Activated naive CD8-positive, alpha-beta T cell (primary cell): Measurements from ENCODE around the gene CENPP.
A peak's percentile ranks its signal among the peaks of the same experiment; 100 is the strongest.

ENCODE experiments used
- H3K27ac Mint-ChIP-seq: one replicate; pipeline ENCODE4 v1.8.0; 2021; ENCODE audit warnings: mixed read lengths
- H3K27me3 Mint-ChIP-seq: one replicate; pipeline ENCODE4 v1.8.0; 2021; ENCODE audit warnings: mixed read lengths
- H3K36me3 Mint-ChIP-seq: one replicate; pipeline ENCODE4 v1.8.0; 2021; ENCODE audit warnings: mixed read lengths
- H3K4me1 Mint-ChIP-seq: one replicate; pipeline ENCODE4 v1.8.0; 2021; ENCODE audit warnings: low read depth, mixed read lengths
- H3K4me3 Mint-ChIP-seq: one replicate; pipeline ENCODE4 v1.8.0; 2021; ENCODE audit warnings: mild to moderate bottlenecking, mixed read lengths
- H3K9me3 Mint-ChIP-seq: one replicate; pipeline ENCODE4 v1.8.0; 2021; ENCODE audit warnings: low read depth, mixed read lengths

Gene CENPP

GRCh38 chr9:92297611-92298010 lies 28.1 kb upstream of the CENPP start:
- Mint-ChIP-seq H3K9me3 (no peaks in the 10 kb centered on the region), H3K27ac (no peak overlapping the region), H3K4me1 (peaks cover 33% of the 10 kb centered on the region), H3K4me3 (no peak overlapping the region), H3K27me3 (no peaks in the 10 kb centered on the region), H3K36me3 (peaks cover 16% of the 10 kb centered on the region)

GRCh38 chr9:92298036-92298435 lies 27.7 kb upstream of the CENPP start:
- Mint-ChIP-seq H3K4me1 (peaks cover 29% of the 10 kb centered on the region), H3K27me3 (no peaks in the 10 kb centered on the region), H3K4me3 (no peak overlapping the region), H3K27ac (no peak overlapping the region), H3K9me3 (no peaks in the 10 kb centered on the region), H3K36me3 (peaks cover 12% of the 10 kb centered on the region)

GRCh38 chr9:92299116-92299515 lies 26.6 kb upstream of the CENPP start:
- no peak overlapping the region for H3K27ac Mint-ChIP-seq
- no peak overlapping the region for H3K4me3 Mint-ChIP-seq
- H3K9me3 Mint-ChIP-seq = no peaks in the 10 kb centered on the region
- H3K4me1 Mint-ChIP-seq = peaks cover 26% of the 10 kb centered on the region
- H3K36me3 Mint-ChIP-seq = peaks cover 12% of the 10 kb centered on the region
- H3K27me3 Mint-ChIP-seq = no peaks in the 10 kb centered on the region

- peaks cover 14% of the 10 kb centered on the region for H3K4me1 Mint-ChIP-seq
- peaks cover 15% of the 10 kb centered on the region for H3K36me3 Mint-ChIP-seq
- H3K27me3 Mint-ChIP-seq = no peaks in the 10 kb centered on the region
- no peak overlapping the region for H3K4me3 Mint-ChIP-seq
- no peak overlapping the region for H3K27ac Mint-ChIP-seq
- H3K9me3 Mint-ChIP-seq = no peaks in the 10 kb centered on the region
Observed at GRCh38 chr9:92300936-92301335, 24.8 kb upstream of the CENPP start.

GRCh38 chr9:92308893-92309292 lies 16.9 kb upstream of the CENPP start:
- Mint-ChIP-seq H3K4me1 (peaks cover 27% of the 10 kb centered on the region), H3K27ac (no peak overlapping the region), H3K36me3 (peaks cover 26% of the 10 kb centered on the region), H3K9me3 (no peaks in the 10 kb centered on the region), H3K27me3 (no peaks in the 10 kb centered on the region), H3K4me3 (no peak overlapping the region)

GRCh38 chr9:92310562-92310961 lies 15.2 kb upstream of the CENPP start:
- Mint-ChIP-seq H3K4me1 (peaks cover 36% of the 10 kb centered on the region), H3K4me3 (no peak overlapping the region), H3K36me3 (peaks cover 31% of the 10 kb centered on the region), H3K27ac (no peak overlapping the region), H3K9me3 (no peaks in the 10 kb centered on the region), H3K27me3 (no peaks in the 10 kb centered on the region)

- peaks cover 27% of the 10 kb centered on the region for H3K36me3 Mint-ChIP-seq
- H3K4me3 Mint-ChIP-seq = peak overlapping the region; percentile 42
- peaks cover 38% of the 10 kb centered on the region for H3K4me1 Mint-ChIP-seq
- no peaks in the 10 kb centered on the region for H3K9me3 Mint-ChIP-seq
- H3K27ac Mint-ChIP-seq = peak overlapping the region; percentile 69
- no peaks in the 10 kb centered on the region for H3K27me3 Mint-ChIP-seq
Observed at GRCh38 chr9:92312887-92313623, 12.7 kb upstream of the CENPP start.

- Mint-ChIP-seq H3K27me3 (no peaks in the 10 kb centered on the region), H3K9me3 (no peaks in the 10 kb centered on the region), H3K27ac (peak overlapping the region; percentile 69), H3K4me3 (peak overlapping the region; percentile 42), H3K4me1 (peaks cover 36% of the 10 kb centered on the region), H3K36me3 (peaks cover 29% of the 10 kb centered on the region)
Observed at GRCh38 chr9:92313624-92314012, 12.1 kb upstream of the CENPP start.

- no peaks in the 10 kb centered on the region for H3K27me3 Mint-ChIP-seq
- no peak overlapping the region for H3K4me3 Mint-ChIP-seq
- no peaks in the 10 kb centered on the region for H3K9me3 Mint-ChIP-seq
- H3K27ac Mint-ChIP-seq = peak overlapping the region; percentile 8
- peaks cover 25% of the 10 kb centered on the region for H3K36me3 Mint-ChIP-seq
- H3K4me1 Mint-ChIP-seq = peaks cover 36% of the 10 kb centered on the region
Observed at GRCh38 chr9:92315456-92315855, 10.3 kb upstream of the CENPP start.

- Mint-ChIP-seq H3K36me3 (peaks cover 11% of the 10 kb centered on the region), H3K27me3 (no peaks in the 10 kb centered on the region), H3K4me1 (peaks cover 38% of the 10 kb centered on the region)
Observed at GRCh38 chr9:92324431-92324830, 1.3 kb upstream of the CENPP start.

GRCh38 chr9:92324889-92325268 lies 874 bp upstream of the CENPP start:
- H3K9me3 Mint-ChIP-seq = no peaks in the 10 kb centered on the region
- H3K27me3 Mint-ChIP-seq = no peaks in the 10 kb centered on the region
- H3K4me1 Mint-ChIP-seq = peaks cover 38% of the 10 kb centered on the region
- H3K36me3 Mint-ChIP-seq = peaks cover 13% of the 10 kb centered on the region
- peak overlapping the region; percentile 98 for H3K27ac Mint-ChIP-seq
- peak overlapping the region; percentile 98 for H3K4me3 Mint-ChIP-seq

More at GRCh38 chr9:92324431-92324830, 1.3 kb upstream of the CENPP start:
- Mint-ChIP-seq H3K9me3 (no peaks in the 10 kb centered on the region), H3K27ac (peak overlapping the region; percentile 98), H3K4me3 (peak overlapping the region; percentile 98)

- no peaks in the 10 kb centered on the region for H3K27me3 Mint-ChIP-seq
- H3K9me3 Mint-ChIP-seq = no peaks in the 10 kb centered on the region
- peak overlapping the region; percentile 98 for H3K4me3 Mint-ChIP-seq
- peaks cover 35% of the 10 kb centered on the region for H3K4me1 Mint-ChIP-seq
- peaks cover 12% of the 10 kb centered on the region for H3K36me3 Mint-ChIP-seq
- H3K27ac Mint-ChIP-seq = peak overlapping the region; percentile 98
Observed at GRCh38 chr9:92325991-92326500, 293 bp downstream of the CENPP start.

GRCh38 chr9:92327283-92327850 lies 1.6 kb downstream of the CENPP start:
- Mint-ChIP-seq H3K36me3 (peaks cover 11% of the 10 kb centered on the region), H3K9me3 (no peaks in the 10 kb centered on the region), H3K4me1 (peaks cover 28% of the 10 kb centered on the region), H3K27ac (peak overlapping the region; percentile 98), H3K27me3 (no peaks in the 10 kb centered on the region), H3K4me3 (peak overlapping the region; percentile 98)

- Mint-ChIP-seq H3K4me3 (no peak overlapping the region), H3K9me3 (no peaks in the 10 kb centered on the region), H3K27me3 (no peaks in the 10 kb centered on the region), H3K36me3 (peaks cover 9% of the 10 kb centered on the region), H3K4me1 (peaks cover 20% of the 10 kb centered on the region), H3K27ac (no peak overlapping the region)
Observed at GRCh38 chr9:92328225-92328624, 2.5 kb downstream of the CENPP start.

- H3K4me3 Mint-ChIP-seq = no peak overlapping the region
- no peaks in the 10 kb centered on the region for H3K9me3 Mint-ChIP-seq
- peaks cover 19% of the 10 kb centered on the region for H3K36me3 Mint-ChIP-seq
- no peaks in the 10 kb centered on the region for H3K27me3 Mint-ChIP-seq
- H3K27ac Mint-ChIP-seq = no peak overlapping the region
- peaks cover 2% of the 10 kb centered on the region for H3K4me1 Mint-ChIP-seq
Observed at GRCh38 chr9:92332577-92333281, 7.0 kb downstream of the CENPP start.
